Measurements from ENCODE around the gene PIEZO2. TPM values are rescaled to one million over a fixed set of nuclear protein-coding genes. Genes with fewer than 3 reads are reported as not detected.
"Not testable (repeated sequence)": the region's sequence is repeated elsewhere in the genome, so short reads cannot be mapped to it uniquely, and the experiment has no call there.

PIEZO2 gene
- total and polyA plus RNA-seq, 9 donors: 2.0 to 8.5 (median 3.2) TPM

DNA sequence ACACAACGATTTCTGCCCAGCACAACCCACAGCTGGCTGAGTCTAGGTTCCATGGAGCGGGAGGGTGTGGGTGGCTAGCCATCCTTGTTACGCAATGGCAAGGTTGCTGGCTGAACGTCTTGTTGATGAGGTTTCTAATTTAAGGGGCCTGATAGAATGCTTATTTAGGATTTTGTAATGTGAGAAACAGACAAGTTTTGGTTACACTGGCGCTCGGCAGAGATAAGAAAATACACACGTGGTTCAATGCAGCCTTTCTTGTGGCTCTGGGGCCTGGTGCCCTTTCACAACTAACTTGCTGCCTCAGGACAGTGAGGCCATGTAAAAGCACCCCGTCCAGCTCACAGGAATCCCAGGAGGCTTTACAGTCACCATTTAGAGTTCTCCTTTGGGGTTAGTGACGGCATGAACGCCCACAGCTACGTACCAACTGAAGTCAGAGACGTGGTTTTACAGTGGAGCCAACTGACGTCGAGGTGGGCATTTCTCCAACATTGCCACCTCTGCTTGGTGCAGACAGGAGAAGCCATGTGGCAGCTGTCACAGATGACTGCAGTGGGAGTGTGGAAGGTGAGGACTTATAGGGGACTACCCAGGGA is 29.7 kb upstream of the PIEZO2 start:
- Histone ChIP-seq H3K27ac (no peak overlapping the region), H3K4me1 (ENCODE audit: insufficient read depth) (no peaks in the 10 kb centered on the region), H3K27me3 (no peaks in the 10 kb centered on the region), H3K4me3 (no peak overlapping the region), H3K36me3 (no peaks in the 10 kb centered on the region), H3K9me3 (no peaks in the 10 kb centered on the region)
- 56 to 70% (median 58%) methylated on average over 14 of the region's 14 CpGs for WGBS, 3 donors
- TF ChIP-seq POLR2A (IDR thresholded peaks at IDR 0.05) (no peak), EP300 (IDR thresholded peaks at IDR 0.05) (no peak)
- TF ChIP-seq, protein P1, sequence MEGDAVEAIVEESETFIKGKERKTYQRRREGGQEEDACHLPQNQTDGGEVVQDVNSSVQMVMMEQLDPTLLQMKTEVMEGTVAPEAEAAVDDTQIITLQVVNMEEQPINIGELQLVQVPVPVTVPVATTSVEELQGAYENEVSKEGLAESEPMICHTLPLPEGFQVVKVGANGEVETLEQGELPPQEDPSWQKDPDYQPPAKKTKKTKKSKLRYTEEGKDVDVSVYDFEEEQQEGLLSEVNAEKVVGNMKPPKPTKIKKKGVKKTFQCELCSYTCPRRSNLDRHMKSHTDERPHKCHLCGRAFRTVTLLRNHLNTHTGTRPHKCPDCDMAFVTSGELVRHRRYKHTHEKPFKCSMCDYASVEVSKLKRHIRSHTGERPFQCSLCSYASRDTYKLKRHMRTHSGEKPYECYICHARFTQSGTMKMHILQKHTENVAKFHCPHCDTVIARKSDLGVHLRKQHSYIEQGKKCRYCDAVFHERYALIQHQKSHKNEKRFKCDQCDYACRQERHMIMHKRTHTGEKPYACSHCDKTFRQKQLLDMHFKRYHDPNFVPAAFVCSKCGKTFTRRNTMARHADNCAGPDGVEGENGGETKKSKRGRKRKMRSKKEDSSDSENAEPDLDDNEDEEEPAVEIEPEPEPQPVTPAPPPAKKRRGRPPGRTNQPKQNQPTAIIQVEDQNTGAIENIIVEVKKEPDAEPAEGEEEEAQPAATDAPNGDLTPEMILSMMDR (IDR thresholded peaks at IDR 0.05): no peak
- DNase-seq: peak; percentile 28 to 57 (median 45)
- intact Hi-C loops (cut with DNase I): no loop called here

DNA sequence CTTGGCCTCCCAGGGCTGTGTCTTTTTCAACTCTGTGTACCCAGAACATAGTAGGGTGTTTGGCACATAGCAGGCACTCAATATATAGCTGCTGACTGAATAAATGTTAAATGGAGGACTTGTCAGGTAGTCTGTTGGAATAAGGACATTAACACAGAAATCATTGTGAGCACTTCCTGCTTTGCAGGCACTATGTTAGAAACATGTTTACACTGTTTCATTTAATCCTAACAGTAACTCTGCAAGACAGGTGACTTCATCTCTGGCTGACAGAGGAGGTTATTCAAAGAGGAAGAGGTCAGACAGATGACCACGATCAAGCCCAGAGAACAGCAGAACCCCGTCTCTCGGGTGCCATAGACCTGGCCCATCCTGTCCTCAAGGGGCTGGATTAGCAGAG is 28.0 kb upstream of the PIEZO2 start:
- Histone ChIP-seq H3K4me1 (ENCODE audit: insufficient read depth) (no peaks in the 10 kb centered on the region), H3K27me3 (no peaks in the 10 kb centered on the region), H3K4me3 (no peak overlapping the region), H3K36me3 (no peaks in the 10 kb centered on the region), H3K27ac (no peak overlapping the region), H3K9me3 (no peaks in the 10 kb centered on the region)
- intact Hi-C loops (cut with DNase I): no loop called here
- no peak for TF ChIP-seq EP300 (IDR thresholded peaks at IDR 0.05)
- DNase-seq: no peak
- WGBS, 3 donors: 77 to 87% (median 85%) methylated on average over 3 of the region's 3 CpGs

DNA sequence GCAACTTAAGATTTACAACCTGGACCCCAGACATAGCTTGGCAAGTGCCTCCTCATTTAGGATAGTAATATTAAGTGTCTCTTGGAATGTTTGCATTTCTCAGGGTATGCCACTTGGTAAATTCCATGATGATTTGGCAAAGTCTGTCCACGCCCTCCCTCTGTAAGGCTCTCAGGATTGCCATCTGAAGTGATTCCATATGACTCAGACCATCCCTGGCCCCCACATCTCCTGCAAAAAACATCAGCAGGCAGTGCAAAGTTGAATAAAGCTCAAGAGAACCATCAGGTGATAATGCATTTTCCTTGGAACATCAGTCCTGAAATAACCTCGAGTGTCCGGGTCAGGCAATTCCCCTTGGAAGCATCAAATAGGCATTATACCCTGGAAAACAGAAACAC is 27.1 kb upstream of the PIEZO2 start:
- Histone ChIP-seq H3K4me3 (no peak overlapping the region), H3K9me3 (no peaks in the 10 kb centered on the region), H3K4me1 (ENCODE audit: insufficient read depth) (no peaks in the 10 kb centered on the region), H3K36me3 (no peaks in the 10 kb centered on the region), H3K27me3 (no peaks in the 10 kb centered on the region), H3K27ac (no peak overlapping the region)
- WGBS, 3 donors: 81 to 87% (median 82%) methylated on average over 3 of the region's 3 CpGs
- TF ChIP-seq POLR2A (IDR thresholded peaks at IDR 0.05) (no peak), EP300 (IDR thresholded peaks at IDR 0.05) (no peak)
- TF ChIP-seq, protein P1 (IDR thresholded peaks at IDR 0.05): no peak
- intact Hi-C loops (cut with DNase I): no loop called here
- no peak for DNase-seq

DNA sequence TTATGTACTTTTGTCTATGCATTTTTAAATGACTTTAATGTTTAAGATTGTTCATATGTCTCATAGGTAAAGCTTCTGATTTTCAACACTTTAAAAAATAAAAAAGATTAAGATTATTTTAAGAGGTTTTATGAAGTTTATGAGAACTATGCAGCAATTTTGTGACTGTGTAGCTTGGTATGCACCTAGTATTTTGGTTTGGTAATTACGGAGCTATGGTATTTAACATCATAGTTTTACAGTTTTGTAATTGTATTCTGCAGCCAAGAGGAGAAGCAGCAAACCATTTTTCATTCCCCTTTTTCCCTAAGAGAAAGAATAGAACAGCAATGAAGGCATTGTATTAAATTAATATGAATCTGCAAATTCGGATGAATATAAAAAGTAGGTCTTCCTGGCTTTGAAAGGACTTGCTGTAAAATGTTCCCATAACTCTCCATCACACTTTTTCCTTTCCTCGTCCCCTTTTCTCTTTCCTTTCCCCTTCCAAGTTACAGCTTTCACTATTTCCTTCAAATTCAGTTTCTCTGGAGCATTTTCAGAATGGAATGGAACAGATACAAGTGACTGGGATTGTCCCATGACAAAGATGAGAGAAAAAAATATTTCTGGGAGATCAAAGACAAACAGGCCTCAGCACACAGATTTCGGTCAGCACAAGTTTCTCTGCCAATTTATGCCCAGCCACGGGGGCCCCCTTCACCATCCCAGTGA is 26.1 kb upstream of the PIEZO2 start:
- Histone ChIP-seq H3K9me3 (no peaks in the 10 kb centered on the region), H3K27me3 (no peaks in the 10 kb centered on the region), H3K36me3 (no peaks in the 10 kb centered on the region), H3K4me1 (ENCODE audit: insufficient read depth) (no peaks in the 10 kb centered on the region), H3K27ac (no peak overlapping the region), H3K4me3 (no peak overlapping the region)
- WGBS, 3 donors: 42 to 47% (median 45%) methylated on average over 5 of the region's 5 CpGs
- no peak for DNase-seq
- TF ChIP-seq, protein P1 (IDR thresholded peaks at IDR 0.05): no peak
- intact Hi-C loops (cut with DNase I): no loop called here

DNA sequence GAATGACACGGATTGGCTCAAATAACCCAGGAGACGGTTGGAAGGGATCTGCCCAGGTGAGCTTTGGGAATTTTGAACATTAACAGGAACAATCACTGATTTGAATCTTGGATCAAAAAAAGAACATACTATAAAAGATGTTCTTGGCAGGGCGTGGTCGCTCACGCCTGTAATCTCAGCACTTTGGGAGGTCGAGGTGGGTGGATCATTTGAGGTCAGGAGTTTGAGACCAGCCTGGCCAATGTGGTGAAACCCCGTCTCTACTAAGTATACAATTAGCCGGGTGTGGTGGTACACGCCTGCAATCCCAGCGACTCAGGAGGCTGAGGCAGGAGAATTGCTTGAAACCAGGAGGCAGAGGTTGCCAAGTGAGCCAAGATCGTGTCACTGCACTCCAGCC is 24.8 kb upstream of the PIEZO2 start:
- intact Hi-C loops (cut with DNase I); DNase-seq; H3K27ac ChIP-seq; H3K36me3 ChIP-seq; H3K27me3 ChIP-seq; H3K4me1 ChIP-seq (ENCODE audit: insufficient read depth); H3K4me3 ChIP-seq; H3K9me3 ChIP-seq: not testable (repeated sequence)
- 88 to 90% (median 89%) methylated on average over 11 of the region's 11 CpGs for WGBS, 3 donors

Measured in ovary (tissue), 9 donors.